Nephron (organoid): ENCODE data around the gene POP7.

Source experiments
- H3K27ac Mint-ChIP-seq, 3 experiments: 2 replicates each; pipeline ENCODE4 v1.8.0; 2020; ENCODE audit warnings: mixed read lengths in 3 of 3, mild to moderate bottlenecking in 2 of 3, moderate library complexity in 1 of 3
- H3K27me3 Mint-ChIP-seq: 2 replicates; pipeline ENCODE4 v1.8.0; 2021; ENCODE audit warnings: low read depth, mild to moderate bottlenecking, moderate library complexity, mixed read lengths
- H3K36me3 Mint-ChIP-seq: 2 replicates; pipeline ENCODE4 v1.8.0; 2020; ENCODE audit warnings: low read depth, mixed read lengths
- H3K4me1 Mint-ChIP-seq: 2 replicates; pipeline ENCODE4 v1.8.0; 2020; ENCODE audit warnings: mixed read lengths
- H3K4me3 Mint-ChIP-seq, 3 experiments: 2 replicates each; pipeline ENCODE4 v1.8.0; 2020; ENCODE audit warnings: mild to moderate bottlenecking in 3 of 3, mixed read lengths in 3 of 3, moderate library complexity in 2 of 3
- H3K9me3 Mint-ChIP-seq: 2 replicates; pipeline ENCODE4 v1.8.0; 2020; ENCODE audit warnings: mixed read lengths
- CTCF ChIP-seq, 3 experiments: fragments of 200-600 bp; sonication (generic); IDR thresholded peaks; one replicate each; pipeline ENCODE4 v1.5.0; 2021; ENCODE audit warnings: antibody characterized with exemption in 3 of 3; ENCODE audit not compliant: unreplicated experiment in 3 of 3

POP7 gene

GRCh38 chr7:100670074-100670473 is 35.8 kb upstream of the POP7 start:
- TF ChIP-seq CTCF (IDR thresholded peaks at IDR 0.05; ENCODE audit: unreplicated experiment in 3 of 3), result no peak
- H3K9me3 Mint-ChIP-seq, result no peaks in the 10 kb centered on the region

GRCh38 chr7:100671353-100672327 is 34.3 kb upstream of the POP7 start:
- Mint-ChIP-seq H3K27ac (no peak overlapping the region), H3K27me3 (peaks cover 18% of the 10 kb centered on the region), H3K9me3 (no peaks in the 10 kb centered on the region), H3K4me3 (peak overlapping the region; percentile 54 to 96 (median 95)), H3K4me1 (no peaks in the 10 kb centered on the region), H3K36me3 (peaks cover 4% of the 10 kb centered on the region)
- TF ChIP-seq CTCF (IDR thresholded peaks at IDR 0.05; ENCODE audit: unreplicated experiment in 3 of 3), result no peak

More at GRCh38 chr7:100670074-100670473, 35.8 kb upstream of the POP7 start:
- H3K36me3 Mint-ChIP-seq, result no peaks in the 10 kb centered on the region
- peaks cover 29% of the 10 kb centered on the region for H3K27me3 Mint-ChIP-seq
- no peak overlapping the region for H3K27ac Mint-ChIP-seq
- no peaks in the 10 kb centered on the region for H3K4me1 Mint-ChIP-seq
- no peak overlapping the region for H3K4me3 Mint-ChIP-seq

- peak within 1 kb of the TSS; percentile 96 to 97 (median 96) for H3K4me3 Mint-ChIP-seq
- H3K27me3 Mint-ChIP-seq, result peaks cover 8% of the 10 kb centered on the region
These were observed 32.5 kb upstream of the POP7 start, which contains the start of gene GNB2 for GRCh38 chr7:100673302-100673941. GNB2 (plus strand) TSS chr7:100673740; CDS start chr7:100676266, 2,526 bp downstream.

GRCh38 chr7:100673942-100674410 is 31.9 kb upstream of the POP7 start:
- TF ChIP-seq CTCF (IDR thresholded peaks at IDR 0.05; ENCODE audit: unreplicated experiment in 3 of 3), result no peak
- Mint-ChIP-seq H3K27ac (peak overlapping the region; percentile 89 to 99 (median 99)), H3K36me3 (peaks cover 11% of the 10 kb centered on the region), H3K4me3 (peak overlapping the region; percentile 96 to 97 (median 96)), H3K4me1 (no peaks in the 10 kb centered on the region), H3K27me3 (peaks cover 8% of the 10 kb centered on the region), H3K9me3 (no peaks in the 10 kb centered on the region)

More at GRCh38 chr7:100673302-100673941, 32.5 kb upstream of the POP7 start, which contains the start of gene GNB2:
- Mint-ChIP-seq H3K4me1 (no peaks in the 10 kb centered on the region), H3K27ac (peak within 1 kb of the TSS; percentile 99 to 100 (median 99)), H3K36me3 (peaks cover 10% of the 10 kb centered on the region), H3K9me3 (no peaks in the 10 kb centered on the region)
- TF ChIP-seq CTCF (IDR thresholded peaks at IDR 0.05; ENCODE audit: unreplicated experiment in 3 of 3), result no peak

- H3K36me3 Mint-ChIP-seq, result peaks cover 16% of the 10 kb centered on the region
- no peaks in the 10 kb centered on the region for H3K4me1 Mint-ChIP-seq
- no peaks in the 10 kb centered on the region for H3K9me3 Mint-ChIP-seq
- H3K27me3 Mint-ChIP-seq, result peaks cover 8% of the 10 kb centered on the region
- peak overlapping the region; percentile 89 to 99 (median 99) for H3K27ac Mint-ChIP-seq
- TF ChIP-seq CTCF (IDR thresholded peaks at IDR 0.05; ENCODE audit: unreplicated experiment in 3 of 3), result no peak
- H3K4me3 Mint-ChIP-seq, result peak overlapping the region; percentile 96 to 97 (median 96)
These were observed 31.4 kb upstream of the POP7 start for GRCh38 chr7:100674411-100675104.
